Karpas-422 (cell line): ENCODE data around the gene CHMP4A. TPM values are rescaled to one million over a fixed set of nuclear protein-coding genes. Genes with fewer than 3 reads are reported as not detected.

Source experiments
- DNase-seq: peaks from one replicate; pipeline ENCODE4 v3.0.0-alpha.2; 2015
- H2AFZ ChIP-seq: fragments of 200-600 bp; sonication (generic); 2 replicates; pipeline ENCODE4 v1.6.1; 2014; ENCODE audit warnings: antibody characterized with exemption, low read length, mixed read lengths
- H3K27ac ChIP-seq: fragments of 200-600 bp; sonication (generic); 2 replicates; pipeline ENCODE4 v1.5.1; 2014; ENCODE audit warnings: mild to moderate bottlenecking, low read length, moderate library complexity
- H3K27me3 ChIP-seq: fragments of 200-600 bp; sonication (generic); 2 replicates; pipeline ENCODE4 v1.6.1; 2014; ENCODE audit warnings: low read length, mixed read lengths
- H3K36me3 ChIP-seq: fragments of 200-600 bp; sonication (generic); 2 replicates; pipeline ENCODE4 v1.6.1; 2014; ENCODE audit warnings: low read length, mixed read lengths; ENCODE audit not compliant: insufficient read depth
- H3K4me1 ChIP-seq: fragments of 200-600 bp; sonication (generic); 2 replicates; pipeline ENCODE4 v1.6.1; 2014; ENCODE audit warnings: mild to moderate bottlenecking, low read length, mixed read lengths
- H3K4me2 ChIP-seq: fragments of 200-600 bp; sonication (generic); 2 replicates; pipeline ENCODE4 v1.6.1; 2014; ENCODE audit warnings: low read length, low read depth, mild to moderate bottlenecking; ENCODE audit not compliant: poor library complexity, severe bottlenecking
- H3K4me3 ChIP-seq: fragments of 200-600 bp; sonication (generic); 2 replicates; pipeline ENCODE4 v1.5.1; 2014; ENCODE audit warnings: mild to moderate bottlenecking, antibody characterized with exemption, low read length, mixed read lengths
- H3K79me2 ChIP-seq: fragments of 200-600 bp; sonication (generic); 2 replicates; pipeline ENCODE4 v1.6.1; 2014; ENCODE audit warnings: mild to moderate bottlenecking, low read length, mixed read lengths
- H3K9ac ChIP-seq: fragments of 200-600 bp; sonication (generic); 2 replicates; pipeline ENCODE4 v1.6.0; 2014; ENCODE audit warnings: low read length
- H3K9me2 ChIP-seq: fragments of 200-600 bp; sonication (generic), shearing (Covaris generic); replicated peaks from 2 replicates; pipeline ENCODE4 v1.6.0; 2014; ENCODE audit warnings: mild to moderate bottlenecking, low read length, moderate library complexity; ENCODE audit not compliant: insufficient read depth
- H3K9me3 ChIP-seq: fragments of 300-700, 200-600 bp; sonication (generic); 2 replicates; pipeline ENCODE4 v1.6.1; 2014; ENCODE audit warnings: low read length, mixed read lengths
- H4K20me1 ChIP-seq: fragments of 200-600 bp; sonication (generic); 2 replicates; pipeline ENCODE4 v1.6.1; 2014; ENCODE audit warnings: mild to moderate bottlenecking, antibody characterized with exemption, low read length, low read depth; ENCODE audit not compliant: insufficient read depth
- total RNA-seq: library from RNA; depleted of rRNA; stranded (reverse); fragments of >200 nt; shearing (Covaris generic); gene quantifications from 2 replicates; pipeline ENCODE4 v1.2.3, GENCODE V29; 2014; ENCODE audit warnings: low replicate concordance

Gene CHMP4A
- total RNA-seq, 1 experiment from 2014 or later = 36.8 TPM

DNA sequence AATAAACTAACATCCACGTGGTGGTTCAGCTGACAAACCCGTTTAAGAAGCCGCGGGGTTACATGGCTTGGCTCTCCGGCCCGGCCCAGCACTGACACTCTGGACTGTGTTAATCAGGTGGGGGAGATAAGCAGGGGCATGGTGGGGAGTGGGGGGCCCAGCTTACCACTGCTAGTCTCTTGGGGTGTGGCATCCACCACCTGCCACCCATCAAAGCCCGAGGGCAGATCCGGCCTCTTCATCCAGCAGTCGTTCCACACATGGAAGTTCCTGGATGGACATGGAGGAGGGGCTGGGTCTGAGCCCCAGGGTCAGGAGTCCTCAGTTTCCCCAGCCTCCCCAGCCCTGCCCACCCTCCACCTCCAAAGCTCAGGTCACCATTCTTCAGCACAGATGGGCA, 44.8 kb upstream of the CHMP4A start:
- no peaks in the 10 kb centered on the region for H3K9me2 ChIP-seq
- no peaks in the 10 kb centered on the region for H3K9me3 ChIP-seq
- no peak overlapping the region for H3K27ac ChIP-seq
- H3K79me2 ChIP-seq = no peaks in the 10 kb centered on the region
- no peaks in the 10 kb centered on the region for H4K20me1 ChIP-seq
- no peaks in the 10 kb centered on the region for H3K4me1 ChIP-seq
- H3K27me3 ChIP-seq = no peaks in the 10 kb centered on the region
- H3K36me3 ChIP-seq = peaks cover 4% of the 10 kb centered on the region; the same call in 1 of the 2 replicates
- no peak overlapping the region for H3K9ac ChIP-seq
- H3K4me2 ChIP-seq = no peak overlapping the region
- H2AFZ ChIP-seq = no peak overlapping the region
- no peak for DNase-seq
- H3K4me3 ChIP-seq = no peak overlapping the region

GRCh38 chr14:24256960-24257359, 43.7 kb upstream of the CHMP4A start:
- no peak for DNase-seq
- no peaks in the 10 kb centered on the region for H3K9me2 ChIP-seq
- H3K9me3 ChIP-seq = no peaks in the 10 kb centered on the region
- H3K4me2 ChIP-seq = no peak overlapping the region
- H3K9ac ChIP-seq = no peak overlapping the region
- no peaks in the 10 kb centered on the region for H3K27me3 ChIP-seq
- no peak overlapping the region for H3K27ac ChIP-seq
- no peaks in the 10 kb centered on the region for H3K79me2 ChIP-seq
- no peaks in the 10 kb centered on the region for H4K20me1 ChIP-seq
- H3K36me3 ChIP-seq = peaks cover 4% of the 10 kb centered on the region; the same call in 1 of the 2 replicates
- no peak overlapping the region for H2AFZ ChIP-seq
- no peak overlapping the region for H3K4me3 ChIP-seq
- H3K4me1 ChIP-seq = no peaks in the 10 kb centered on the region

DNA sequence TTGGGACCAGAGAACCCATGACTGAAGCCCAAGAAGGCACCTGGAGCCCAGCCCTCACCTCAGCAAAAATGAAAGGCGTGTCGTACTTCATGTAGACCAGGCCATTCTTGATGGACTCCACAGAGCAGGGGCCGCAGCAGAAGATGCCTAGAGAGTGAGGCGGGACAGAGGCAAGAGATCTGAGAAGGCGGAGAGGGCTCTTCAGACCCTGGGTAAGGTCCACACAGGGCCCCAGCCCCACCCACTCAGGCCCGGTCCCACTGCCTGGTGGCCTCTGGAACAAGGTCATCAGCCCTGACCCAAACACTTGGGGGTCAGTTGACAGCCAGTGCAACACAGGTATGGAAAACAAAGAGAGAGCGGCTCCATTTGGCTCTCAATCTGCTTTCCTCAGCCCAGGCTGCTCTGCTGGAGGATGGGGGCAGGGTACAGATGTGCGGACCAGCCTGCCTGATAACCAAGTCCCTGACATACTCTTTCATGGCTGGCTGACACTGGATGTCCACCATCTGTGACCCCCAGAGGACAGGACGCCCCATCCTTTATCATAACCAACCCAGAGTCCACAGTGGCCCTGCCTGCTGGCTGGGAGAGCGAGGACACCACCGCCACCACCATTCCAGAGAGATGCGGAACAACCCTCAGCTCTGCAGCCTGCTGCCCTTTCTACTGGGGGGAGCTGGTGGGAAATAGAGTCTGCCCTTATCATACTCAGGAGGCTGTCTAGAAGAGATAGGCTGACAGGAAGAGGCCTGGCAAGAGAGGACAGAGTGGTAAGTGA, 42.8 kb upstream of the CHMP4A start:
- no peak overlapping the region for H3K27ac ChIP-seq
- H3K27me3 ChIP-seq = no peaks in the 10 kb centered on the region
- H3K9me2 ChIP-seq = no peaks in the 10 kb centered on the region
- H2AFZ ChIP-seq = no peak overlapping the region
- peaks cover 4% of the 10 kb centered on the region; the same call in 1 of the 2 replicates for H3K36me3 ChIP-seq
- no peak overlapping the region for H3K4me3 ChIP-seq
- no peaks in the 10 kb centered on the region for H4K20me1 ChIP-seq
- no peaks in the 10 kb centered on the region for H3K79me2 ChIP-seq
- no peak for DNase-seq
- H3K4me2 ChIP-seq = no peak overlapping the region
- no peaks in the 10 kb centered on the region for H3K9me3 ChIP-seq
- no peak overlapping the region for H3K9ac ChIP-seq
- H3K4me1 ChIP-seq = no peaks in the 10 kb centered on the region

DNA sequence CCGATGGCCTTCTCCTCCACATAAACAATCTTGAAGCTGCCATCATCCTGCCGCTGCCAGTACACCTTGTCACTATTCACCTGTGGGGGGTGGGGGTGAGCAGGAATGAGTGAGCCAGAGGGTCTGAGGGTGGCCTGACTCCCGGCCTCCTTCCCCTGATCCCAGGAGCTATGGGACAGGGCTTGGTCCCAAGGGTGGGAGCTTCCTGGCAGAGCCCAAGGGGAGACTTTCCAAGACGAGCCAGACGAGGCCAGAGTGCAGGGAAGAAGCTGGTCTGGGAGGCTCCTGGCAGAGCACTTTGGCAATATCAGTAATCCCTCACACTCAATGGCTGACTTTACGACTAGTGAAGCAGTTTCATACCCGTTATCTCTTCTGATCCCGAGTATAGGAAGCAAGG, 42.1 kb upstream of the CHMP4A start:
- H4K20me1 ChIP-seq = no peaks in the 10 kb centered on the region
- H3K9me3 ChIP-seq = no peaks in the 10 kb centered on the region
- H2AFZ ChIP-seq = no peak overlapping the region
- no peaks in the 10 kb centered on the region for H3K27me3 ChIP-seq
- no peak overlapping the region for H3K4me2 ChIP-seq
- no peak for DNase-seq
- peaks cover 4% of the 10 kb centered on the region; the same call in 1 of the 2 replicates for H3K36me3 ChIP-seq
- H3K4me3 ChIP-seq = no peak overlapping the region
- no peaks in the 10 kb centered on the region for H3K4me1 ChIP-seq
- no peak overlapping the region for H3K9ac ChIP-seq
- no peaks in the 10 kb centered on the region for H3K79me2 ChIP-seq
- H3K27ac ChIP-seq = no peak overlapping the region
- H3K9me2 ChIP-seq = no peaks in the 10 kb centered on the region

DNA sequence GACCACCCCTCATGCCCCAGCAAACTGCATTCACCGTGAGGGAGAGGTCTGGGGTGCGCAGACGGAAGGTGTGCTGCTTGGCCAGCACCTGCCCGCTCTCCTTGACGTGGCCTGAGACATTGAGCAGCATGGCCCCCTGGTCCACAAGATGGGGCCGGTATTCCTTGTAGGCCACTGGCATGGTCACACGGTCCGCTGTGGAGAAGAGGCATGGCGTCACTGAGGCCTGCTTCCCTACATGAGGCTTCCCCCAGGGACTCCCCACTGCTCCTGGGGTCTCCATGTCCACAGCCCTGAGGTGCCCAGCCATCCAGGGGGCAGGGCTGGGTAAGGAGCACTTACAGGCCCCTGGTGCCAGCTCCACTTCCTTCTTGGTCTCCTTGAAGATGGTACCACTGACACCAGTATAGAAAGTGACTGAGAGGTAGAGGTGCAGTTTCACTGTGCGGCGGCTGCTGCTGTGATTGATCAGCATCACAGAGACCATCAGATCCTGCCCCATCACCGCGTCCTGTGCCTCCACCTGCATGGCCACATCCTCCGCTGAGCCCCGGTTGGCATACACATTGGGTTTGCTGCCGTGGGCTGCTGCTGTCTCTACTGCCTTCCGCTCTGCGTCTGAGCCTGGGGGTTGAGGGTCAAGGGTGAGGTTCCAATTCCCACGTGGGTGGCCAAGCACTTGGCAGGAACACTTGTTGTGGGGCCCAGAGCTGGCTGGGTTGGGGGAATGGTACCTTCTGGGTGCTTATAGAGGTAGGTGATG, 41.5 kb upstream of the CHMP4A start:
- Histone ChIP-seq H3K36me3 (peaks cover 4% of the 10 kb centered on the region; the same call in 1 of the 2 replicates), H3K9me3 (no peaks in the 10 kb centered on the region), H3K9ac (no peak overlapping the region), H4K20me1 (no peaks in the 10 kb centered on the region), H3K4me3 (no peak overlapping the region), H3K27ac (no peak overlapping the region), H3K27me3 (no peaks in the 10 kb centered on the region), H3K79me2 (no peaks in the 10 kb centered on the region), H3K9me2 (no peaks in the 10 kb centered on the region), H3K4me2 (no peak overlapping the region), H2AFZ (no peak overlapping the region), H3K4me1 (no peaks in the 10 kb centered on the region)
- DNase-seq = no peak

DNA sequence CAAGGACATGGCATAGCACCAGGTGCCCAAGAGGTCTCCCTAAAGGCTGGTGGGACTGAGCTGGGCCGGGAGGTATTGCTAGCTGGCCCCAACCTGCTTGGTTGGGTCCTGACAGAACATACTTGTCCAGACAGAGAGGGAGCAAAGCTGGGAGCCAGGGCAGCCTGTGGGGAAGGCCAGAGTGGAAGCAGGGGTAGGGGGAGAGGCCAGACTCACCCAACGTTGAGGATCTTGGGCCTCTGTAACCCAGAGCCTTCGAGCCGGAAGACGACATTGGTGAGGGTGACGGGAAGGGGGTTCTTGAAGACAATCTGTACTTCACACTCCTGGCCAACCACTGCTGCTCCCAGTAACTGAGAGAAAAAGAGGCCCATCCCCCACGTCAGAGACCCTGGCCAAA, 40.6 kb upstream of the CHMP4A start:
- Histone ChIP-seq H3K9ac (no peak overlapping the region), H3K36me3 (peaks cover 4% of the 10 kb centered on the region; the same call in 1 of the 2 replicates), H3K4me1 (no peaks in the 10 kb centered on the region), H3K79me2 (no peaks in the 10 kb centered on the region), H3K27ac (no peak overlapping the region), H2AFZ (no peak overlapping the region), H3K9me3 (no peaks in the 10 kb centered on the region), H3K27me3 (no peaks in the 10 kb centered on the region), H3K4me2 (no peak overlapping the region), H3K9me2 (no peaks in the 10 kb centered on the region), H4K20me1 (no peaks in the 10 kb centered on the region), H3K4me3 (no peak overlapping the region)
- no peak for DNase-seq

- Histone ChIP-seq H3K27ac (no peak overlapping the region), H2AFZ (no peak overlapping the region), H3K9ac (no peak overlapping the region), H3K4me3 (no peak overlapping the region), H3K9me2 (no peaks in the 10 kb centered on the region), H3K36me3 (peaks cover 4% of the 10 kb centered on the region; the same call in 1 of the 2 replicates), H3K4me1 (no peaks in the 10 kb centered on the region), H3K79me2 (no peaks in the 10 kb centered on the region), H3K4me2 (no peak overlapping the region), H3K9me3 (no peaks in the 10 kb centered on the region), H4K20me1 (no peaks in the 10 kb centered on the region), H3K27me3 (no peaks in the 10 kb centered on the region)
- DNase-seq = no peak
These were observed 39.2 kb upstream of the CHMP4A start for GRCh38 chr14:24252289-24253124.

DNA sequence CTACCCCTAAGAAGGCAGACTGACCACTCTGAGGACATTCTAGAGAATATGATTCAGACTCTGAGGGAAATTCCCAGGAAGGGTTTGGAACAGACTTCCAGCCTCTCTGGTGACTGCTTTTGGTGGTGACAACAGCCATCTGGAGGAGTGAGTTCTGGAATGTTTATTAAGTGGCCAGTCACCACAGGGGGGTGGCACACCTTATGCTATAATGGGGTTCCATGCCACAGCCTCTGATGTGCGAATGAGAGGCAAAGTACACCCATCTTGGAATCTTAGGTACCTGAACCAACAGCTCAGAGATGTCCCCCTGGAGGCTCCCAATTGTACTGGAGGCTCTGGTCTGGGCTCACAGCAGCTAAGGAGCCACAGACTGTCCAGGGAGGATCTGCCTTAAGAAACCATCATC, 38.6 kb upstream of the CHMP4A start:
- Histone ChIP-seq H4K20me1 (no peaks in the 10 kb centered on the region), H3K4me2 (no peak overlapping the region), H3K4me1 (no peaks in the 10 kb centered on the region), H3K36me3 (peaks cover 4% of the 10 kb centered on the region; the same call in 1 of the 2 replicates), H3K9ac (no peak overlapping the region), H3K9me3 (no peaks in the 10 kb centered on the region), H3K79me2 (no peaks in the 10 kb centered on the region), H3K27me3 (no peaks in the 10 kb centered on the region), H2AFZ (no peak overlapping the region), H3K9me2 (no peaks in the 10 kb centered on the region), H3K27ac (no peak overlapping the region), H3K4me3 (no peak overlapping the region)
- no peak for DNase-seq
